SH-SY5Y (cell line): ENCODE results near the gene HSPA1A.

Experiments
- GATA2 ChIP-seq: IDR thresholded peaks from 2 replicates; pipeline ENCODE4 v1.6.1; 2011; ENCODE audit warnings: mild to moderate bottlenecking, low read depth, low read length
- GATA3 ChIP-seq: IDR thresholded peaks from 2 replicates; pipeline ENCODE4 v1.6.1; 2011; ENCODE audit warnings: low read depth, mild to moderate bottlenecking, low read length, moderate library complexity

HSPA1A gene

GRCh38 chr6:31865205-31866118 is 50.1 kb downstream of the HSPA1A start:
- no peak for TF ChIP-seq GATA2
- no peak for TF ChIP-seq GATA3
